Upper lobe of right lung (tissue), 1 donor: ENCODE measurements around the gene TMPRSS7. TPM values are rescaled to one million over a fixed set of nuclear protein-coding genes. Genes with fewer than 3 reads are reported as not detected.
A peak's percentile ranks its signal among the peaks of the same experiment; 100 is the strongest.
"Not testable (repeated sequence)": the region's sequence is repeated elsewhere in the genome, so short reads cannot be mapped to it uniquely, and the experiment has no call there.

ENCODE experiments used
- ATAC-seq: fragments of 200-7000 bp; cut with Tn5 transposase; one replicate; pipeline ENCODE4 v1.9.1; 2020; ENCODE audit warnings: mild to moderate bottlenecking, moderate library complexity
- DNase-seq: peaks from one replicate; pipeline ENCODE4 v3.0.0-alpha.2; 2020
- H3K27ac ChIP-seq: fragments of 200-600 bp; one replicate; pipeline ENCODE4 v1.8.0; 2022
- H3K27me3 ChIP-seq: fragments of 200-600 bp; one replicate; pipeline ENCODE4 v1.8.0; 2022; ENCODE audit warnings: mild to moderate bottlenecking
- H3K36me3 ChIP-seq: fragments of 200-600 bp; one replicate; pipeline ENCODE4 v1.8.0; 2022
- H3K4me1 ChIP-seq: fragments of 200-600 bp; one replicate; pipeline ENCODE4 v1.8.0; 2022
- H3K4me3 ChIP-seq: fragments of 200-600 bp; one replicate; pipeline ENCODE4 v1.8.0; 2022; ENCODE audit warnings: mild to moderate bottlenecking
- H3K9me3 ChIP-seq: fragments of 200-600 bp; one replicate; pipeline ENCODE4 v1.8.0; 2022
- intact Hi-C: fragments of 100-400 bp; cut with DNase I; formaldehyde crosslinking; loops from one replicate; pipeline ENCODE4 v1.11.0; 2022
- total RNA-seq: library from RNA; stranded (reverse); fragmentation: NEBNext Ultra II Directional; extraction: Animal tissue kit (Norgen Biotek cat#: 25700); gene quantifications from one replicate; pipeline ENCODE4 v1.2.1, GENCODE V29; 2021
- TF ChIP-seq, protein P1 (sequence below): fragments of 200-600 bp; IDR thresholded peaks from one replicate; pipeline ENCODE4 v1.8.0; 2022; ENCODE audit warnings: antibody characterized with exemption
- donor health status: DM: no; HTN: yes; CAD: no; lungs with severe emphysema.

TMPRSS7 gene
- total RNA-seq, 1 donor from 2014 or later: 0.20 TPM

DNA sequence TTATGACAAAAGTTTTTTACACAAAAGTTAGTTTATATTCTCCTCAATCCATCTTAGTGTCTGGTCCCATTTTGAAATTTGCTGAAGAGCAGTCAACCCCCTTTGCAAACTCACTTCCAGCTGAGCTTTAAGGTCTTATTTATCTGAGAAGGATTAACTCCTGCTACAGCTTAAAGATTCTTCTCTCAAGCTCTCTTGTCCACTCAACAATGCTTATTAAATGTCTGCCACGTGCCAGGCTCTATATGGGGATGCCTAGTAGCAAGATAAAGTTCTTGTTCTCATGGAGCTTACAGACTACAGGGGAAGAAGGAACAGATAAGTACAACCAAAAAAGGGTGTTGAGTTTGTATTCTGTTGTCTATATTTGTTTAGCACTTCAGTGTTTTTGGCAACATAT lies 18.7 kb downstream of the TMPRSS7 start:
- no peak for DNase-seq
- Histone ChIP-seq H3K27ac (no peak overlapping the region), H3K9me3 (no peaks in the 10 kb centered on the region), H3K36me3 (no peaks in the 10 kb centered on the region), H3K4me3 (no peak overlapping the region), H3K27me3 (no peaks in the 10 kb centered on the region), H3K4me1 (no peaks in the 10 kb centered on the region)
- intact Hi-C loops: no loop called here
- TF ChIP-seq, protein P1, sequence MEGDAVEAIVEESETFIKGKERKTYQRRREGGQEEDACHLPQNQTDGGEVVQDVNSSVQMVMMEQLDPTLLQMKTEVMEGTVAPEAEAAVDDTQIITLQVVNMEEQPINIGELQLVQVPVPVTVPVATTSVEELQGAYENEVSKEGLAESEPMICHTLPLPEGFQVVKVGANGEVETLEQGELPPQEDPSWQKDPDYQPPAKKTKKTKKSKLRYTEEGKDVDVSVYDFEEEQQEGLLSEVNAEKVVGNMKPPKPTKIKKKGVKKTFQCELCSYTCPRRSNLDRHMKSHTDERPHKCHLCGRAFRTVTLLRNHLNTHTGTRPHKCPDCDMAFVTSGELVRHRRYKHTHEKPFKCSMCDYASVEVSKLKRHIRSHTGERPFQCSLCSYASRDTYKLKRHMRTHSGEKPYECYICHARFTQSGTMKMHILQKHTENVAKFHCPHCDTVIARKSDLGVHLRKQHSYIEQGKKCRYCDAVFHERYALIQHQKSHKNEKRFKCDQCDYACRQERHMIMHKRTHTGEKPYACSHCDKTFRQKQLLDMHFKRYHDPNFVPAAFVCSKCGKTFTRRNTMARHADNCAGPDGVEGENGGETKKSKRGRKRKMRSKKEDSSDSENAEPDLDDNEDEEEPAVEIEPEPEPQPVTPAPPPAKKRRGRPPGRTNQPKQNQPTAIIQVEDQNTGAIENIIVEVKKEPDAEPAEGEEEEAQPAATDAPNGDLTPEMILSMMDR: no peak
- no peak for ATAC-seq

DNA sequence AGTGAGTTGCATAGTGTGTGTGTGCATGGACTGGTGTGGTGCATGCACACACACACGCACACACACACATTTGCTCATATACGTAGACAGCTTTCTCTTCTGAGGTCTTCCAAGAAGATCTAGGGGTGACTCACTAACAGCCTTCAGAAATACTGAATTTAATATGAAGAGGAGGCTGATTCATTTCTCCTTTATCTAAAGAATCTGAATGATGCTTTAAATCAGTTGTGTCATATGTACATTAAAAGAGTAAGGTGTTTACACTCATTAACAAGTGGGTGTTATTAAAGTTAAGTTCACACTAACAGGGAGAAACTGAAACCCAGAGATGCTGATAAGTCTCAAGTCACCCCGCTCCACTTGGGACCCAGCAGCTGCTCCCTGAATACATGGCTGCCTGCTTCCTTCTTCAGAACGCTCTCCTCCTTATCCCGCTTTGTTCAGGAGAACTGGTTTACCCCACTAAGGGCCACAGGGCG lies 22.0 kb downstream of the TMPRSS7 start:
- Histone ChIP-seq H3K9me3 (no peaks in the 10 kb centered on the region), H3K4me1 (no peaks in the 10 kb centered on the region), H3K4me3 (no peak overlapping the region), H3K27ac (no peak overlapping the region), H3K27me3 (no peaks in the 10 kb centered on the region), H3K36me3 (no peaks in the 10 kb centered on the region)
- ATAC-seq (peak; percentile 55), DNase-seq (no peak)
- TF ChIP-seq, protein P1: no peak
- intact Hi-C loops: no loop called here

DNA sequence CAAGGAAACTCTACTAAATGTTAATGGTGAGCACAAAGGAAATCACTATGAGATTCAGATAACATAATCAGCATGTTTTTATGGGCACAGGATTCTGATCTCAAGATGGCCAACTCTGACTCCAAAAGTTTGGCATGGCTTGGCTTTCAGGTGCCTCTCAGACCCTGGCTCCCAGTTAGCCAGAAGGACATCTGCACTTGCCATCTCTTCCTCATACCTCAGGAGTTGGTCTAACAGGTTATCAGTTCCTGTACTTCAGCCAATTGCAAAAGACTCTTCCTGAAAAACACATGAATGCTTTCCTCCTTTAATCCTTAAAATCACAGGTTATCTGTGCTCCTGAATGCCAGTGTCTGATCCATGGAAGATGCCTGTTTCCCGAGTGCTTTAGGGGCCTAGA lies 25.0 kb downstream of the TMPRSS7 start:
- ATAC-seq (no peak), DNase-seq (no peak)
- Histone ChIP-seq H3K36me3 (no peaks in the 10 kb centered on the region), H3K4me1 (no peaks in the 10 kb centered on the region), H3K27me3 (no peaks in the 10 kb centered on the region), H3K27ac (no peak overlapping the region), H3K4me3 (no peak overlapping the region), H3K9me3 (no peaks in the 10 kb centered on the region)
- intact Hi-C loops: no loop called here
- TF ChIP-seq, protein P1: no peak

DNA sequence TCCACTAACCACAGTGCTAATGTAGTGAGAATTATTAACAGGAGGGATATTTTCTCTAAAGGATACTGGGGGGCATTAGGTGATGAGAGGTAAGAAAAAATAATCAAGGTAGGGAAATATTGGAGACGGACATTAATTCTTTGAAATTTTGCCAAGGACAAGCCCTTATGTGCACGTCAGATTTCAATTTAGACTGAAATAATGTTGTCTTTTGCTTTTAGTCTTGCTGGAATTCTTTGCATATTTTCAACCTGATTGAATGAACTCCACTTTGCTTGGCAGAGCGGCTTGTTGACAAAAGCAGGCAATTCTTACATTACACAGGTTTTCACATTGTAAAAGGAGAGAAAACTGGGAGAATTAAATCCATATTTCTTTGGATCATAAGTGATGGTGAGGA lies 26.6 kb downstream of the TMPRSS7 start:
- H3K36me3 ChIP-seq: no peaks in the 10 kb centered on the region
- DNase-seq (no peak), ATAC-seq (no peak)
- H3K9me3 ChIP-seq: no peaks in the 10 kb centered on the region
- H3K4me3 ChIP-seq: no peak overlapping the region
- H3K4me1 ChIP-seq: no peaks in the 10 kb centered on the region
- intact Hi-C loops: no loop called here
- TF ChIP-seq, protein P1: no peak
- no peak overlapping the region for H3K27ac ChIP-seq
- no peaks in the 10 kb centered on the region for H3K27me3 ChIP-seq

DNA sequence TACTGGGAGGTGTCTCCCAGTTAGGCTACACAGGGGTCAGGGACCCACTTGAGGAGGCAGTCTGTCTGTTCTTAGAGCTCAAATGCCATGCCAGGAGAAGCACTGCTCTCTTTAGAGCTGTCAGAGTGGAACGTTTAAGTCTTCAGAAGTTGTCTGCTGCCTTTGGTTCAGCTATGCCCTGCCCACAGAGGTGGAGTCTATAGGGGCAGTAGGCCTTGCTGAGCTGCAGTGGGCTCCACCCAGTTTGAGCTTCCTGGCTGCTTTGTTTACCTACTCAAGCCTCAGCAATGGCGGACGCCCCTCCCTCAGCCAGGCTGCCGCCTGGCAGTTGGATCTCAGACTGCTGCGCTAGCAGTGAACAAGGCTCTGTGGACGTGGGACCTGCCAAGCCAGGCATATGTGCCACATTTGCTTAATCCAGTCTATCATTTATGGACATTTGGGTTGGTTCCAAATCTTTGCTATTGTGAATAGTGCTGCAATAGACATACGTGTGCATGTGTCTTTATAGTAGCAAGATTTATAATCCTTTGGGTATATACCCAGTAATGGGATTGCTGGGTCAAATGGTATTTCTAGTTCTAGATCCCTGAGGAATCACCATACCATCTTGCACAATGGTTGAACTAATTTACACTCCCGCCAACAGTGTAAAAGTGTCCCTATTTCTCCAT lies 38.0 kb downstream of the TMPRSS7 start:
- H3K27ac ChIP-seq, H3K27me3 ChIP-seq, ATAC-seq, H3K9me3 ChIP-seq, H3K4me1 ChIP-seq, H3K4me3 ChIP-seq, H3K36me3 ChIP-seq, DNase-seq, intact Hi-C loops: not testable (repeated sequence)

DNA sequence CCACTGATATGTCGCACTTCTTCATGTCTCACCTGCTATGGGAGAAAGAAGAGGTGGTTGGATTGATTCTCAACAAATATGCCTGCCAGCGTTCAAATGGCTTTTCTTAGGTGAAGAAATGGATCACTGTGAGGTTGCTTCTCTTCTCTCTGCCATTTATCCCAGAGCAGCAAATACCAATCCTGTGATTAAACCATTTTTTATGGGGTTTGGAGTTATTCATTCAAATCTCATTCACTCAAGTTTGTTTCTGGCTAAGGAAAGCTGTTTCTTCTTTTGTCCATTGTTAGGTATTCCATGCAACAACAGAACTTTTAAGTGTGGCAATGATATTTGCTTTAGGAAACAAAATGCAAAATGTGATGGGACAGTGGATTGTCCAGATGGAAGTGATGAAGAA lies 39.5 kb downstream of the TMPRSS7 start:
- no peak overlapping the region for H3K27ac ChIP-seq
- no peak for DNase-seq
- intact Hi-C loops: no loop called here
- no peak for ATAC-seq
- TF ChIP-seq, protein P1: no peak
- no peaks in the 10 kb centered on the region for H3K4me1 ChIP-seq
- H3K27me3 ChIP-seq: peaks cover 7% of the 10 kb centered on the region
- H3K4me3 ChIP-seq: no peak overlapping the region
- H3K36me3 ChIP-seq: no peaks in the 10 kb centered on the region
- H3K9me3 ChIP-seq: no peaks in the 10 kb centered on the region
